Measurements from ENCODE around the gene DOCK4. TPM values are rescaled to one million over a fixed set of nuclear protein-coding genes. Genes with fewer than 3 reads are reported as not detected.

Gene DOCK4
- total and polyA plus RNA-seq, 9 donors, result 8.2 to 14.0 (median 10.0) TPM

DNA sequence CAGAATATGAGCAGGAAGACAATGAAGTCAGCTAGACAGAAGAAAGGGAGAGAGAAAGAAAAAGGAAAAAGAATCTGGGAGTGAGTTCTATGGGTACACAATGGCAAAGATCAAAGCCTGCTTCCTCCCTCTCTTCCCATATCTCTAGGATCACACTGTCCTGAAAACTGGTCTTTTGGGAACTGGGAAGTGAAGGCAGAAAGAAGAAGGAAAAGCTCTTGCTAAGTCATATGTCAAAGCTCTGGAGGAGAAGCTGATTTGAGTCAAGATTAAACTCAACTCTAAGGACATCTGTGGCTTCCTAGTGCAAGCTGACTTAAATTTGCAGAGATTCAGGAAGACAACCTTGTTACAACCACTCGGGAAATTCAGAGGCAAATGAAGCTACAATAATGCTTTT is 147.5 kb downstream of the DOCK4 start:
- no peaks in the 10 kb centered on the region for H3K36me3 ChIP-seq (ENCODE audit: control insufficient read depth, insufficient read depth, low read length)
- H3K27me3 ChIP-seq (ENCODE audit: control insufficient read depth, insufficient read depth, low read length), result no peaks in the 10 kb centered on the region
- H3K4me1 ChIP-seq (ENCODE audit: control insufficient read depth, insufficient read depth, low read length), result no peaks in the 10 kb centered on the region
- WGBS (ENCODE audit: insufficient coverage), result no CpG with 5 or more reads among the region's 1 CpG
- H3K4me3 ChIP-seq (ENCODE audit: low read length), result no peak overlapping the region
- DNase-seq, result peak; percentile 18
- H3K27ac ChIP-seq (ENCODE audit: low read length), result no peak overlapping the region
- H3K9me3 ChIP-seq (replicated peaks; ENCODE audit: control insufficient read depth, low read depth, low read length), result no peaks in the 10 kb centered on the region

GRCh38 chr7:112056409-112056808 is 149.8 kb downstream of the DOCK4 start:
- Histone ChIP-seq H3K4me1 (ENCODE audit: control insufficient read depth, insufficient read depth, low read length) (no peaks in the 10 kb centered on the region), H3K36me3 (ENCODE audit: control insufficient read depth, insufficient read depth, low read length) (no peaks in the 10 kb centered on the region), H3K4me3 (ENCODE audit: low read length) (no peak overlapping the region), H3K27me3 (ENCODE audit: control insufficient read depth, insufficient read depth, low read length) (no peaks in the 10 kb centered on the region), H3K27ac (ENCODE audit: low read length) (no peak overlapping the region), H3K9me3 (replicated peaks; ENCODE audit: control insufficient read depth, low read depth, low read length) (no peaks in the 10 kb centered on the region)
- no CpG with 5 or more reads among the region's 2 CpGs for WGBS (ENCODE audit: insufficient coverage)
- peak; percentile 68 for DNase-seq

DNA sequence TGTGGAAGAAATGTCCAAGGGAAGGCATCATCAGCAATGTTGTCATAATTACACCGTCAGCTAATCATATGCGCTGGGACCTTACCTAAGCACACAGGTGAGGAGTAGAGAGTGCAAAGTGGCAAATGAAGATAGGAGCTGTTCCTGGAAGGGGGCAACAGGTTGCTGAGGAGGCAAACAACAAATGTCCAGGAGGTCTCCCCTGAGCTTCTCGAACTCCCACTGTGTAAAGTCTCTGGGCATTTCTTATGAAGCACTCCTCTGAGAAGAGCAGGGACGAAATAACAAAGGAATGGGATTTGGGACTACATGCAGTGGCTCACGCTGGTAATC is 152.5 kb downstream of the DOCK4 start:
- WGBS (ENCODE audit: insufficient coverage), result 91% methylated on average over 5 of the region's 5 CpGs
- Histone ChIP-seq H3K27ac (ENCODE audit: low read length) (no peak overlapping the region), H3K36me3 (ENCODE audit: control insufficient read depth, insufficient read depth, low read length) (no peaks in the 10 kb centered on the region), H3K9me3 (replicated peaks; ENCODE audit: control insufficient read depth, low read depth, low read length) (no peaks in the 10 kb centered on the region), H3K4me1 (ENCODE audit: control insufficient read depth, insufficient read depth, low read length) (no peaks in the 10 kb centered on the region), H3K27me3 (ENCODE audit: control insufficient read depth, insufficient read depth, low read length) (no peaks in the 10 kb centered on the region), H3K4me3 (ENCODE audit: low read length) (no peak overlapping the region)
- no peak for DNase-seq

GRCh38 chr7:112052993-112053736 is 153.0 kb downstream of the DOCK4 start:
- no CpG with 5 or more reads among the region's 1 CpG for WGBS (ENCODE audit: insufficient coverage)
- Histone ChIP-seq H3K9me3 (replicated peaks; ENCODE audit: control insufficient read depth, low read depth, low read length) (no peaks in the 10 kb centered on the region), H3K36me3 (ENCODE audit: control insufficient read depth, insufficient read depth, low read length) (no peaks in the 10 kb centered on the region), H3K27ac (ENCODE audit: low read length) (no peak overlapping the region), H3K27me3 (ENCODE audit: control insufficient read depth, insufficient read depth, low read length) (no peaks in the 10 kb centered on the region), H3K4me3 (ENCODE audit: low read length) (no peak overlapping the region), H3K4me1 (ENCODE audit: control insufficient read depth, insufficient read depth, low read length) (no peaks in the 10 kb centered on the region)
- no peak for DNase-seq

DNA sequence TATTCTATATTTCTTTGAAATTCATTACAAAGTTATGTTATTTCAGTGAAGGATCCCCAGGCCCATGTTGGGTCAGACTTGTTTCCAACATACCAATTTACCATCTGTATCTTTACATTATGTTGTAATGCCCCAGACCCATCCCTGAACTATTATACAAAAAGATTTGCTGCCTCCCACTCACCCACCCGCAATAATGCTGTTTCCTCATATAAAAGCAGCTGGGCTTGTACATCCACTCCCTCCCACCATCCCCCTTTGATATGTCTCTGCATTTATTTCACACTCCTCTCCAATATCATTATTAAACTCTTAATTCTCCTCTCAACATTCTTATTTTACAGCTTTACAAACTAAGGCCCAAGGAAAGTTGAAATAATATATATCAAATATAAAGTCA is 153.7 kb downstream of the DOCK4 start:
- no peaks in the 10 kb centered on the region for H3K36me3 ChIP-seq (ENCODE audit: control insufficient read depth, insufficient read depth, low read length)
- H3K9me3 ChIP-seq (replicated peaks; ENCODE audit: control insufficient read depth, low read depth, low read length), result no peaks in the 10 kb centered on the region
- H3K4me3 ChIP-seq (ENCODE audit: low read length), result no peak overlapping the region
- H3K27ac ChIP-seq (ENCODE audit: low read length), result no peak overlapping the region
- H3K4me1 ChIP-seq (ENCODE audit: control insufficient read depth, insufficient read depth, low read length), result no peaks in the 10 kb centered on the region
- 25% methylated on average over 1 of the region's 1 CpG for WGBS (ENCODE audit: insufficient coverage)
- no peaks in the 10 kb centered on the region for H3K27me3 ChIP-seq (ENCODE audit: control insufficient read depth, insufficient read depth, low read length)
- DNase-seq, result no peak

- Histone ChIP-seq H3K9me3 (replicated peaks; ENCODE audit: control insufficient read depth, low read depth, low read length) (peaks cover 5% of the 10 kb centered on the region), H3K36me3 (ENCODE audit: control insufficient read depth, insufficient read depth, low read length) (no peaks in the 10 kb centered on the region), H3K27me3 (ENCODE audit: control insufficient read depth, insufficient read depth, low read length) (no peaks in the 10 kb centered on the region), H3K4me1 (ENCODE audit: control insufficient read depth, insufficient read depth, low read length) (no peaks in the 10 kb centered on the region), H3K27ac (ENCODE audit: low read length) (no peak overlapping the region), H3K4me3 (ENCODE audit: low read length) (no peak overlapping the region)
- DNase-seq, result no peak
- no CpG with 5 or more reads among the region's 4 CpGs for WGBS (ENCODE audit: insufficient coverage)
These were observed 155.8 kb downstream of the DOCK4 start for GRCh38 chr7:112050250-112050881.

DNA sequence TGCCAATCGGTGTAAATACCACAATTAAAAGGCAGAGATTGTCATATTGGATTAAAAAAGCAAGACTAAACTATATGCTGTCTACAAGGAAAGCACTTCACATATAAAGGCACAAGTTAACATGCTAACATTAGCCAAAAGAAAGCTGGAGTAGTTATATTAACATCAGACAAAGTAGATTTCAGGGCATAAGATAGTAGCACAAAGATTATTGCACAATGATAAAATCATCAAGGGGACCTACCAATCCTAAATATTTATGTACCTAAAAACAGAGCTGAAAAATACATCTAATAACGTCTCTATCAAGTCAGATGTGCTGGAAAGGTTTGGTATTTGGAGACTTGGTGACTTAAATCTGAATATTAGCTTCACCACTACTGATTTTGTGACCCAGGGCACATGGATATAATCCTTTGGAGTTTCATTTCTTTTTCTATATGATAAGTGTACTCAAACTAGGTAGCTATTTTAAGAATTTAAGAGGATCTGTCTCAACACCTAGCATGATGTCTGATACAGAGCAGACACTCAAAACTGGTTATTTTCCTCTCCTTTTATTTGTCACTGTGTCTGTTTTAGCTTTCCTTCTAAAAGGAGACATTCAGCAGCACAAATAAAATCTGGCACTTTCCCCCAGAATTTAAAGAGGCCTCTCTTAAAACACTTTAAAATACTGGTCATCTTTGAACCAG is 156.5 kb downstream of the DOCK4 start:
- Histone ChIP-seq H3K9me3 (replicated peaks; ENCODE audit: control insufficient read depth, low read depth, low read length) (peaks cover 5% of the 10 kb centered on the region), H3K27me3 (ENCODE audit: control insufficient read depth, insufficient read depth, low read length) (no peaks in the 10 kb centered on the region), H3K4me3 (ENCODE audit: low read length) (no peak overlapping the region), H3K36me3 (ENCODE audit: control insufficient read depth, insufficient read depth, low read length) (no peaks in the 10 kb centered on the region), H3K27ac (ENCODE audit: low read length) (no peak overlapping the region), H3K4me1 (ENCODE audit: control insufficient read depth, insufficient read depth, low read length) (no peaks in the 10 kb centered on the region)
- no peak for DNase-seq
- WGBS (ENCODE audit: insufficient coverage), result no CpG with 5 or more reads among the region's 2 CpGs

DNA sequence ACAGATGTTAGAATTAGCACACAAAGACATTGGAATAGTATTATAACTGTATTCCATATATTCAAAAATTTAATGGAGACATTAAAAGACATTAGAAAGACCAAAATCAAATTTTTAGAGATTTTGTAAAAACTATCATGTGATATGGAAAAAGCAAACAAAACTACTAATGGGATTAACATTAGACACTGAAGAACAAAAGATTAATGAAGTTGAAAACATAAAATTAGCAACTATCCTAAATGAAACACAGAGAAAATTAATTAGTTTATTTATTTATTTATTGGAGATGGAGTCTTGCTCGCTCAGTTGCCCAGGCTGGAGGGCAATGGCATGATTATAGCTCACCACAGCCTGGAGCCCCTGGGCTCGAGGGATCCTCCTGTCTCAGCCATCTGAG is 158.8 kb downstream of the DOCK4 start:
- Histone ChIP-seq H3K36me3 (ENCODE audit: control insufficient read depth, insufficient read depth, low read length) (no peaks in the 10 kb centered on the region), H3K27ac (ENCODE audit: low read length) (no peak overlapping the region), H3K9me3 (replicated peaks; ENCODE audit: control insufficient read depth, low read depth, low read length) (peaks cover 5% of the 10 kb centered on the region), H3K4me1 (ENCODE audit: control insufficient read depth, insufficient read depth, low read length) (no peaks in the 10 kb centered on the region), H3K4me3 (ENCODE audit: low read length) (no peak overlapping the region), H3K27me3 (ENCODE audit: control insufficient read depth, insufficient read depth, low read length) (no peaks in the 10 kb centered on the region)
- DNase-seq, result no peak
- no CpG with 5 or more reads among the region's 2 CpGs for WGBS (ENCODE audit: insufficient coverage)

DNA sequence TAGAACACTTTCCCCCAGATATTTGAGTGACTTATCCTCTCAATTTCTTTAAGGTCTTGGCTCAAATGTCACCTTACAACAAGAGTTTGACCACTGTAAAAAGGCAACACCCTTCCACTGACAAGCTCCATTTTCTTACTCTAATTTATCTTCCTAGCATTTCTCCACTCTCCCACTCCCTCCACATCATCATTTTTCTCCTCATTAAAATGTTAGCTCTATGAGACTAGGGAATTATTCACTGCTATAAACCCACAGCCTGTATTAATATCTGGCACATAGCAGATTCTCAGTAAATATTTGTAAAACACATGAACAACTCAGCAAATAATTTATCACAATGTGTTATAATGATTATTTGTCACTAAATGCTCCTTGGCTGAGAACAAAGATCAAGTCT is 161.0 kb downstream of the DOCK4 start:
- H3K27ac ChIP-seq (ENCODE audit: low read length), result no peak overlapping the region
- H3K4me3 ChIP-seq (ENCODE audit: low read length), result no peak overlapping the region
- peaks cover 5% of the 10 kb centered on the region for H3K9me3 ChIP-seq (replicated peaks; ENCODE audit: control insufficient read depth, low read depth, low read length)
- no peaks in the 10 kb centered on the region for H3K4me1 ChIP-seq (ENCODE audit: control insufficient read depth, insufficient read depth, low read length)
- DNase-seq, result no peak
- H3K36me3 ChIP-seq (ENCODE audit: control insufficient read depth, insufficient read depth, low read length), result no peaks in the 10 kb centered on the region
- no peaks in the 10 kb centered on the region for H3K27me3 ChIP-seq (ENCODE audit: control insufficient read depth, insufficient read depth, low read length)

DNA sequence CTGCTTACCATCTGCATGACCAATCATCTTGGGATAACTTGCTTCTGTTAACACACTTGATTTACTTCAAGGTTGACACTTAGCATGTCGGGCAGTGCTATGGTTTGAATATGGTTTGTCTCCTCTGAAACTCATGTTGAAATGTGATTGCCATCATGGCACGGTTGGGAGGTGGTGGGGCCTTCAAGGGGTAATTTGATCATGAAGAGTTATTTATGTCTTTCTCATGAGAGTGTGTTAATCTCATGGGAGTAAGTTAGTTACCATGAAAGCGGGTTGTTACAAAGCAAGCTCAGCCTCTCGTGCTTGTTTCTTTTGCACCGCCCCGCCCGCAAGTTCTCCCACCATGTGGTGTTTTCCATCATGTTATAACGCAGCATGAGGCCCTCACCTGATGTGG is 163.6 kb downstream of the DOCK4 start:
- H3K4me3 ChIP-seq (ENCODE audit: low read length), result no peak overlapping the region
- no peak overlapping the region for H3K27ac ChIP-seq (ENCODE audit: low read length)
- 87% methylated on average over 6 of the region's 8 CpGs for WGBS (ENCODE audit: insufficient coverage)
- no peaks in the 10 kb centered on the region for H3K4me1 ChIP-seq (ENCODE audit: control insufficient read depth, insufficient read depth, low read length)
- no peaks in the 10 kb centered on the region for H3K27me3 ChIP-seq (ENCODE audit: control insufficient read depth, insufficient read depth, low read length)
- H3K9me3 ChIP-seq (replicated peaks; ENCODE audit: control insufficient read depth, low read depth, low read length), result peaks cover 5% of the 10 kb centered on the region
- no peak for DNase-seq
- no peaks in the 10 kb centered on the region for H3K36me3 ChIP-seq (ENCODE audit: control insufficient read depth, insufficient read depth, low read length)
